Measurements from ENCODE around the gene AZU1.

The AZU1 gene

DNA sequence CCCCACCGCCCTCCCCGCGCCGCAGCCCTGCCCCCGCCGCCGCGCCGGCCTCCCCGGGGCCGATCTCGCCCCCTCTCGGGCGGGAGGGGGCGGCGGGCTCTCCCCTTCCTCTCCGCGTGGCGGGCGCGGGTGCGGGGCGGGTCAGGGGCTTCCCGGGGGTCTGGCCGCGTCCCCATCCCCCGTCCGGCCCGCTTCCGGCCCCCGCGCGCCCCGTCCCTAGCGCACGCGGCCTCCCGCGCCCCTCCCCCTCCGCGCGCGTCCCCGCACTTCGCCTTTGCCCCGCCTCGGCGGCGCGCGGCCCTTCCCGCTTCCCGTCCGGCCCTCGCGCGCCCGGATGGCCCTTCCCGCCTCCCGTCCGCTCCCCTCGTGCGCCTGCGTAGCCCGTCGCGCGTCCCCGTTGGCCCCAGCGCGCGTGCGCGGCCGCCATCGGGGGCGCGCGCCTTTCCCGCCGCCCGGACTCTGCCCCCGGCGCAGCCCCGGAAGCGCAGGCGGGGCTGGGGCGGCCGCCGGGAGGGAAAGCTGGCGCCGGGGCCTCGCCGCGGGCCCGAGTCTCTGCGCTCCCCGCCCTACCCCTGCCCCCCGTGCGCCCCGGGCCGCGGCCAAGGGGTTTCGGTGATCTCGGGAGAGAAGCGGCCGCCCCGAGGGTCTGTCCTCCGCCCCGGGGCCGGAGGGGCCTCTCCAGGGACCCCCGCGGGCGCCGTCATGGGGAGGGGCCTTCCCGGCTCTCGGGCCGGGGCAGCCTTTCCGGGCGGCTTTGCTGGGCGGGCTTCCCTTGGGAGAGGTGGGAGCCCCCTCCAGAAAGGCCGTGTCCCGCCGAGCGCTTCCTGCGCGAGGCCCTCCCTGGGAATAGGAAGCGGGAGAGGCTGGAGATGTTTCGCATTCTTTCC, 29.9 kb upstream of the AZU1 start:
- peak; percentile 98 for DNase-seq (ENCODE audit: low spot score)

DNA sequence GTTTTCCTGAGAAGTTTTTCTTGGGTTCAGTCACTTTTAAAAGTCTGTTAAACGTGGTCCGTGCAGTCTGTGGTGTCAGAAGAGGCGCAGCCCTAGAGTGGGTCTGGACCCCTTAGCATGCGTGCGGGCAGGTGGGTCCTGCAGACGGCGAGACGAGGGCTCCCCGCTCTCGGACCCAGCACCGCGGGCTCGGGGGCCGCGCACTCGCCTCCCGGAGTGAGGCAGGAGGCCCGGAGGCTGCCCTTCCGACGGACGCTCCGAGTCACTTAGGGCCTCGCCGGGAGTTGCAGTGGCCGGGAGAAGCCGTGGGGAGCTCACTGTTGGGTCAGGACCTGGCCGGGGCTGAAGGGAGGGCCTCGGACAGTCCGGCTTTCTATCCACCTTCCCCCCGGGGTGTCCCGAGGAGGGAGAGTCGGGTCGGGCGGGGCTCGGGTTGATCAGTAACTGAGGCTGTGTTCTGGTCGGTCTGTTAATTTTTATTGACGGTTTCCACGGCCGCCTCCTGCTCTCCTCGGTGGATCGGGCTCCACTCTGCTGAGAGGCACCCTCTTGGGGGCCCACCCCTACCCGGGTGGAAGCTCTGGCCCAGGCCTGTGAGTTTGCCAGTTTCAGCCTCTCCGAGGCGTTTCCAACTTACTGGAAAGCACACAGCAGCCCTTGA, 29.1 kb upstream of the AZU1 start:
- DNase-seq (ENCODE audit: low spot score), result peak; percentile 85

GRCh38 chr19:799076-799881, 28.4 kb upstream of the AZU1 start:
- DNase-seq (ENCODE audit: low spot score), result peak; percentile 63

DNA sequence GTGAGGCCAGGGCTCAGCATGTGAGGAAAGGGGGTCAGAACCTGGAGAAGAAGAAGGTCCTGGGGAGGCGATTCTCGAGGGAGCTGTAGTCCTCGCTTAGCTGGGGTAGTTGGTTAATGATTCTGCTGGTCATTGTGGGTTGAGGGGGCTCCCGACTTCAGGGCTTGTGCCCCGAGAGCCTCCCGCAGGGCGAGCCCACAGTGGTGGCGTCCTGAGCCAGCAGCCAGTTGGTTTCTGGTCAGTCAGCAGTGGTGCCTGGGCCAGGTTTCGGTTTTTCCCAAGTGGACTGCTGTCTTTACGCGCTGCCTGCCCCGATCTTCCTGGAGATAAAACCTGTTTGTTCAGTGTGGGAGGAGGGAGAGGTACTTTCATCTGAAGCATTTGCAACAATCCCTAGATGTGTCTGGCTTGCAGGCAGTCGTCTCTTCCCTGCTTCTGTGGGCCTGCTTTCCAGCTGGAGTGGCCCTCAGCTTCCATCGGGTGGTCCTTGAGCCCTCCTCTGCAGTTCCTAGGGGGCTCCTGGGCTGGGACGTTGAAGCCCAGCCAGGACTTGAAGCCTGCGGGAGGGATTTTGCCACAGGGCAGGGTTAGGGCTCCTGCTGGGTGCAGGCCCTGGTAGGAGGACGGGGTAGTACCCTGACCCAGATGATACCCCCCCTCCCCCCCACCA, 27.1 kb upstream of the AZU1 start:
- peak; percentile 66 for DNase-seq (ENCODE audit: low spot score)

DNA sequence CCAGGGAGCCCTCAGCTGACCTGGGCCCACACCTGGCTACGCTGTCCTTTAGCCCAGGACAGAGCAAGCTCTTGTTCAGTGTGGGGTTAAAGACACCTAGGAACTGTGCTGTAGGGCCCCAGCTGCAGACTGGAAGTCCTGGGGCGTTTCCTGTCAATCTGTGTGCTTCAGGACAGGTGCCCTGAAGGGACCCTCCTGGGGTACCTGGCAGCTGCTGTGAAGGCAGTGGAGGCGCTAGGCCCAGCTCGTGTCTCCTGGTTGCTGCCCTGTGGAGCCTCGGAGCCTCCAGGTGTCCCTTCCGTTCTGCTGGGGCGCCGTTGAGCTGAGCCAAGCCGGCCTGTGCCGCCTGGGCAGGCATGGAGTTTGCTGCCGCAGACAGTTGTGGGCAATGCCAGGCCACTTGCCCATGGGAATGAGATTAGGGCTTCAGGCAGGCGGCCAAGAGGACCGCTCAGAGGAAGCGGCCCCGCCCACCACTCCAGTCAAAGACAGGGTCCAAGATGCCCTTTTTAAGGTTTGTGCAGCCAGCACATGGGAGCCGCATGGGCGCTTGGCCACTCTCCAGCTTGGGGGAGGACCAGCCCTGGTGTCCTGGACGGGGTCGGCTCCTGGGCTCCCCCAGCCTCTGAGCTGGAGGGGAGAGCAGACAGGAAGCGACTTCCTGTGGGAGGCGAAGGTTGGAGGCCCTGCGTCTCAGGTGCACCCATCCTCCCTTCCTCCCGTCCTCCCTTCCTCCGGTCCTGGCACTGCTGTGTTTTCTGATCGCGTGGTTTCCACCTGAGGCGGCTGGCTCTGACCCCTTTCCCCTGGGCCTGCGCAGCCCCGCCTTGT, 26.4 kb upstream of the AZU1 start:
- DNase-seq (ENCODE audit: low spot score), result no peak

GRCh38 chr19:801861-802497, 25.7 kb upstream of the AZU1 start:
- peak; percentile 32 for DNase-seq (ENCODE audit: low spot score)

GRCh38 chr19:802498-803098, 25.0 kb upstream of the AZU1 start:
- DNase-seq (ENCODE audit: low spot score), result peak; percentile 56

GRCh38 chr19:803099-803561, 24.5 kb upstream of the AZU1 start:
- DNase-seq (ENCODE audit: low spot score), result peak; percentile 27

DNA sequence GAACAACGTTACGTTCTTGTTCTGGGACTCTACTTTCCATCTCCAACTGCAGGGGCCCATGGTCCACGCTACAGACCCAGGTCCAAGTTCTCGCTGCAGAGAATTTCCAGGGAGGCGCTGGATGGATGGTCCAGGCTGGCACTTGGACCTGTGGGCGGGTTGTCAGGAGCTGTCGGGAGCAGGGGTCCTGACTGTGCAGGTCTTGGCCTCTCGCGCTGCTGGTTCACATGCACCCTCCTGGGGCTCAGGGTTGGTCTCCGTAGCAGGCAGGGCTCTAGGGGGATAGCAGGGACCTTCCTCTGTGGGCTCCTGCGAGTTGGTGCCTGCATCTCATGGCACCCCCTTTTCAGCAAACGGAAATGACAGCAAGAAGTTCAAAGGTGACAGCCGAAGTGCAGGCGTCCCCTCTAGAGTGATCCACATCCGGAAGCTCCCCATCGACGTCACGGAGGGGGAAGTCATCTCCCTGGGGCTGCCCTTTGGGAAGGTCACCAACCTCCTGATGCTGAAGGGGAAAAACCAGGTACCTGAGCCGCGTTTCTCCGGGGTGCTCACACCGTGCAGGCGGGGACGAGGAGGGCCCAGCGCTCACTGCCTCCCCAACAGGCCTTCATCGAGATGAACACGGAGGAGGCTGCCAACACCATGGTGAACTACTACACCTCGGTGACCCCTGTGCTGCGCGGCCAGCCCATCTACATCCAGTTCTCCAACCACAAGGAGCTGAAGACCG, 23.8 kb upstream of the AZU1 start:
- peak; percentile 40 for DNase-seq (ENCODE audit: low spot score)

GRCh38 chr19:804419-805165, 23.0 kb upstream of the AZU1 start:
- no peak for DNase-seq (ENCODE audit: low spot score)

DNA sequence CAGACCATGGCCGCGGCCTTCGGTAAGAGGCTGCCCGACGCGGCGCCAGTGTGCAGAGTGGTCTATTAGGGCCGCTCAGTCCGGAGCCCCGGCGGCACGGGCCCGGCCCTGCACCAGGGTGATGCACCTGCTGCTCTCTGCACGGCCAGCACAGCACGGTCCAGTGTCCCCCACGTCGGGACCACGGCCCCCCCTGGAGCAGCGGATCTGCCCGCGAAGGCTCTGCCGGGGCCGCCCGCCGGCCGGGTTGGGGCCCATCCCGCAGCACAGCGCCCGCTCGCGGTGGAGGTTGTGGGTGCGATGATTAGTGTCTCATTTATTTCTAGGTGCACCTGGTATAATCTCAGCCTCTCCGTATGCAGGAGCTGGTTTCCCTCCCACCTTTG, 22.5 kb upstream of the AZU1 start:
- DNase-seq (ENCODE audit: low spot score), result no peak

DNA sequence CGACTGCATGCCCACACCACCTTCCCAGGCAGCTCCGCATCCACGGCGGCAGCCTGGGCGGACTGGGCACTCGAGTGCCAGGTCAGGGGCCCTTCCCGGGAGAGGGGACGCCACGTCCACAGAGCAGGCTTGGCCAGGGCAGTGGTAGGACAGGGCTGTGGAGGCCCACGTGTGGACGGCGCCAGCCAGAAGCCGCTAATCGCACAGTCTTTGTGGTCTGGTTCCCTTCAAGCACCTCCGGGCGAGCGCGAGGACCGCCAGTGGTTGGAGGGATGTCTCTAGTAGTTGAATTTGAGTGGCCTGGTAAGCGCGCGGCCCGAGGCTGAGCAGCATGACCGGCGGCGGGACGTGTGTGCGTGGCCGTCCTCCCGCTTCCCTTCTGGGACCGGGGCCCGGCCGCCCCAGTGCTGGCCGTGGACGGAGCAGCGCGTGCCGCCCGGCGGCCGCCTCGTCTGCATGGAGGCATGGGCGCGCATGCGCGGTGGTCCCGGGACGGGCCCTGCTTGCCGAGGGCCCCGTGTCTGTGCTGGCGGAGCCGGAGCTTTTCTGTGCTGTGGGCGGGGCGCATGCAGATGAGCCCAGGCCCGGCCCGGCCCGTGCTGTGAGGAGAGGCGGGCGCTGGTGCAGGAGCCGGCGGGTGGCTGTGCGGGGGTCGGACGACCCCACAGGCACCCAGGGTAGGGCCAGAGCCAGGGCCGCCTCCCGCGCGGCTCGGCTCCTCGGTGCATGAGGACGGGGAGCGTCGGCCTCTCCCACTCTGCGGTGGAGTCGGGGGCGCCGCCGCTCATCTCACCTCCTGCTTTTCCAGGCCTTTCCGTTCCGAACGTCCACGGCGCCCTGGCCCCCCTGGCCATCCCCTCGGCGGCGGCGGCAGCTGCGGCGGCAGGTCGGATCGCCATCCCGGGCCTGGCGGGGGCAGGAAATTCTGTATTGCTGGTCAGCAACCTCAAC, 21.8 kb upstream of the AZU1 start:
- peak; percentile 32 for DNase-seq (ENCODE audit: low spot score)

GRCh38 chr19:806815-807421, 20.7 kb upstream of the AZU1 start:
- DNase-seq (ENCODE audit: low spot score), result peak; percentile 53

DNA sequence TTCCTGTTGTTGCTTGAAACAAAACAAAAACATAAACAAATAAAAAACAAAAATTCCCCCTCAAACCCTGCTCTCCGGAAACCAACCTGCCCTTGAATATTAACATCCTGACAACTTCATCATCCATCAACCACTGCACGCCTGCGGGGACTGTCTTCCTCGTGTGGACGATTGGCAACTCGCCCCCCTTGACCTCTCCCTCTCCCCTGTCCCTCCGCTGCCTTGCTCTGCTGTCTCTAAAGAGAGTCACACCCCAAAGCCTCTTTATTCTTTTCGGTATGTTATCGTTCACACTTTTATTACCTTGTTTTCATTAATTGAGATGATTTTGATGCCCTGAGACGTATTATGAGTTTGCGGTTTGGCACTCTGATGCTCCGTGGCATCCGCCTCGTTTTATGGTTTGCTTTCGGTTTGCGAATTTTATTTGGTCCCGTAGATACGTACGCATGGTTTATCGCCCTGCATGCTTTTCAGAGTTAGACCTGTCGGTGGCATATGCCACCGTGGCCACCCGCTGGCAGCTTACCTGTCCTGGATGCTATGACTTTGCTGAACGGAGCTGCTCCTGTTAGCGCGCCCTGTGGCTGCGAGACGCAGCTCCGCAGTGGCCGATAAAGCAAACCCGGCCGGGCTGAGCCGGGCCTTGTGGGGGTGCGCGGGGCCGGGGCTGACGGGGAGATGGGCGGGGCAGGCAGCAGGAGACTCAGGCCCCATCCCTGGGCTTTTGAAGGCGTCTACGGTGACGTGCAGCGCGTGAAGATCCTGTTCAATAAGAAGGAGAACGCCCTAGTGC, 19.8 kb upstream of the AZU1 start:
- peak; percentile 61 for DNase-seq (ENCODE audit: low spot score)

DNA sequence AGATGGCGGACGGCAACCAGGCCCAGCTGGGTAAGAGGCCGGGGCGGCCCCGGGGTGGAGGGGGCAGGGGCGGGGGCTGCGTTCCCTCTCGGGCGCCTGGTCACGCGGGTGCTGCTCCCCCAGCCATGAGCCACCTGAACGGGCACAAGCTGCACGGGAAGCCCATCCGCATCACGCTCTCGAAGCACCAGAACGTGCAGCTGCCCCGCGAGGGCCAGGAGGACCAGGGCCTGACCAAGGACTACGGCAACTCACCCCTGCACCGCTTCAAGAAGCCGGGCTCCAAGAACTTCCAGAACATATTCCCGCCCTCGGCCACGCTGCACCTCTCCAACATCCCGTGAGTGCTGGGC, 19.2 kb upstream of the AZU1 start:
- no peak for DNase-seq (ENCODE audit: low spot score)
